Neural progenitor cell (in vitro differentiated cells): ENCODE measurements around the gene GANAB. TPM values are rescaled to one million over a fixed set of nuclear protein-coding genes. Genes with fewer than 3 reads are reported as not detected.

Experiments used
- DNase-seq: peaks from one replicate; pipeline ENCODE4 v3.0.0-alpha.2; 2016; ENCODE audit warnings: low spot score
- H2AFZ ChIP-seq: fragments of 200-600 bp; sonication (generic); replicated peaks from 2 replicates; pipeline ENCODE4 v1.6.1; 2016; ENCODE audit warnings: antibody characterized with exemption
- H3F3A ChIP-seq: fragments of 200-600 bp; sonication (generic); 2 replicates; pipeline ENCODE4 v1.6.1; 2016; ENCODE audit warnings: antibody characterized with exemption, low read depth
- H3K27ac ChIP-seq: fragments of 200-600 bp; sonication (generic); 2 replicates; pipeline ENCODE4 v1.5.1; 2016; ENCODE audit warnings: mild to moderate bottlenecking
- H3K27me3 ChIP-seq: fragments of 200-600 bp; sonication (generic); 2 replicates; pipeline ENCODE4 v1.6.1; 2016; ENCODE audit warnings: mild to moderate bottlenecking, moderate library complexity
- H3K36me3 ChIP-seq: fragments of 200-600 bp; sonication (generic); 2 replicates; pipeline ENCODE4 v1.5.1; 2016
- H3K4me1 ChIP-seq: fragments of 200-600 bp; sonication (generic); 2 replicates; pipeline ENCODE4 v1.6.1; 2016; ENCODE audit warnings: mixed run types
- H3K4me2 ChIP-seq: fragments of 200-600 bp; sonication (generic); 2 replicates; pipeline ENCODE4 v1.6.1; 2016
- H3K4me3 ChIP-seq: fragments of 200-600 bp; sonication (generic); 2 replicates; pipeline ENCODE4 v1.5.1; 2016
- H3K79me2 ChIP-seq: fragments of 200-600 bp; sonication (generic); 2 replicates; pipeline ENCODE4 v1.6.1; 2016; ENCODE audit warnings: low read depth
- H3K9ac ChIP-seq: fragments of 200-600 bp; sonication (generic); 2 replicates; pipeline ENCODE4 v1.6.1; 2016
- H3K9me3 ChIP-seq: fragments of 200-600 bp; sonication (generic); 2 replicates; pipeline ENCODE4 v1.5.1; 2016; ENCODE audit warnings: low read depth
- H4K20me1 ChIP-seq: fragments of 200-600 bp; sonication (generic); 2 replicates; pipeline ENCODE4 v1.6.1; 2016; ENCODE audit warnings: low read depth
- H3K27ac Mint-ChIP-seq: 3 replicates; pipeline ENCODE4 v1.8.0; 2021; ENCODE audit warnings: mixed read lengths
- H3K27me3 Mint-ChIP-seq: 2 replicates; pipeline ENCODE4 v1.8.0; 2022; ENCODE audit warnings: low read depth, mild to moderate bottlenecking, inconsistent platforms, moderate library complexity, mixed read lengths; ENCODE audit not compliant: insufficient read depth
- H3K36me3 Mint-ChIP-seq: 3 replicates; pipeline ENCODE4 v1.8.0; 2021; ENCODE audit warnings: mixed read lengths
- H3K4me1 Mint-ChIP-seq: 3 replicates; pipeline ENCODE4 v1.8.0; 2021; ENCODE audit warnings: mixed read lengths
- H3K4me3 Mint-ChIP-seq: 3 replicates; pipeline ENCODE4 v1.8.0; 2021; ENCODE audit warnings: mild to moderate bottlenecking, moderate library complexity, mixed read lengths
- H3K9me3 Mint-ChIP-seq: 3 replicates; pipeline ENCODE4 v1.8.0; 2020; ENCODE audit warnings: mixed read lengths
- EZH2 ChIP-seq: fragments of 200-600 bp; sonication (generic); IDR thresholded peaks from 2 replicates; pipeline ENCODE4 v1.6.1; 2017; ENCODE audit warnings: antibody characterized with exemption, mild to moderate bottlenecking, moderate library complexity
- EZH2phosphoT487 ChIP-seq: fragments of 200-600 bp; sonication (generic); IDR thresholded peaks from 2 replicates; pipeline ENCODE4 v1.6.1; 2017; ENCODE audit warnings: antibody characterized with exemption
- total RNA-seq: library from RNA; depleted of rRNA; stranded (reverse); fragments of >200 nt; gene quantifications from 2 replicates; pipeline ENCODE4 v1.2.3, GENCODE V29; 2015; ENCODE audit warnings: low replicate concordance
- TF ChIP-seq, protein P1 (sequence below): fragments of 200-600 bp; sonication (generic); IDR thresholded peaks from 2 replicates; pipeline ENCODE4 v1.5.1; 2017; ENCODE audit warnings: antibody characterized with exemption, mild to moderate bottlenecking

Gene GANAB
- total RNA-seq, 1 donor from 2014 or later, result 202 TPM

GRCh38 chr11:62592989-62593421 is 53.4 kb downstream of the GANAB start:
- no peak overlapping the region for H2AFZ ChIP-seq
- no peak for DNase-seq
- Mint-ChIP-seq H3K4me1 (peaks cover 24% of the 10 kb centered on the region), H3K36me3 (peaks cover 23% of the 10 kb centered on the region), H3K27ac (no peak overlapping the region), H3K9me3 (no peaks in the 10 kb centered on the region), H3K27me3 (peaks cover 2% of the 10 kb centered on the region), H3K4me3 (peak overlapping the region; percentile 11)
- no peak for TF ChIP-seq EZH2phosphoT487
- no peak for TF ChIP-seq EZH2
- TF ChIP-seq, protein P1, sequence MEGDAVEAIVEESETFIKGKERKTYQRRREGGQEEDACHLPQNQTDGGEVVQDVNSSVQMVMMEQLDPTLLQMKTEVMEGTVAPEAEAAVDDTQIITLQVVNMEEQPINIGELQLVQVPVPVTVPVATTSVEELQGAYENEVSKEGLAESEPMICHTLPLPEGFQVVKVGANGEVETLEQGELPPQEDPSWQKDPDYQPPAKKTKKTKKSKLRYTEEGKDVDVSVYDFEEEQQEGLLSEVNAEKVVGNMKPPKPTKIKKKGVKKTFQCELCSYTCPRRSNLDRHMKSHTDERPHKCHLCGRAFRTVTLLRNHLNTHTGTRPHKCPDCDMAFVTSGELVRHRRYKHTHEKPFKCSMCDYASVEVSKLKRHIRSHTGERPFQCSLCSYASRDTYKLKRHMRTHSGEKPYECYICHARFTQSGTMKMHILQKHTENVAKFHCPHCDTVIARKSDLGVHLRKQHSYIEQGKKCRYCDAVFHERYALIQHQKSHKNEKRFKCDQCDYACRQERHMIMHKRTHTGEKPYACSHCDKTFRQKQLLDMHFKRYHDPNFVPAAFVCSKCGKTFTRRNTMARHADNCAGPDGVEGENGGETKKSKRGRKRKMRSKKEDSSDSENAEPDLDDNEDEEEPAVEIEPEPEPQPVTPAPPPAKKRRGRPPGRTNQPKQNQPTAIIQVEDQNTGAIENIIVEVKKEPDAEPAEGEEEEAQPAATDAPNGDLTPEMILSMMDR, result no peak
- H3K4me2 ChIP-seq, result no peak overlapping the region
- H3K9ac ChIP-seq, result no peak overlapping the region
- H4K20me1 ChIP-seq, result peaks cover 8% of the 10 kb centered on the region
- H3K36me3 ChIP-seq, result no peaks in the 10 kb centered on the region
- peaks cover 65% of the 10 kb centered on the region for H3F3A ChIP-seq
- no peak overlapping the region for H3K27ac ChIP-seq
- H3K9me3 ChIP-seq, result no peaks in the 10 kb centered on the region
- H3K4me3 ChIP-seq, result no peak overlapping the region
- peaks cover 6% of the 10 kb centered on the region for H3K4me1 ChIP-seq
- H3K27me3 ChIP-seq, result no peaks in the 10 kb centered on the region
- H3K79me2 ChIP-seq, result peaks cover 18% of the 10 kb centered on the region

GRCh38 chr11:62592146-62592815 is 54.1 kb downstream of the GANAB start:
- H3K36me3 ChIP-seq, result no peaks in the 10 kb centered on the region
- H3F3A ChIP-seq, result peaks cover 65% of the 10 kb centered on the region
- H3K9me3 Mint-ChIP-seq, result no peaks in the 10 kb centered on the region
- H3K79me2 ChIP-seq, result peaks cover 17% of the 10 kb centered on the region
- H2AFZ ChIP-seq, result peak overlapping the region; percentile 91
- TF ChIP-seq, protein P1, result peak; percentile 7
- TF ChIP-seq EZH2, result peak; percentile 2
- TF ChIP-seq EZH2phosphoT487, result no peak
- peaks cover 17% of the 10 kb centered on the region for H3K36me3 Mint-ChIP-seq
- H3K4me1 Mint-ChIP-seq, result peaks cover 24% of the 10 kb centered on the region
- H4K20me1 ChIP-seq, result peaks cover 5% of the 10 kb centered on the region
- H3K4me2 ChIP-seq, result peak overlapping the region; percentile 89
- H3K9me3 ChIP-seq, result no peaks in the 10 kb centered on the region
- DNase-seq, result no peak
- H3K9ac ChIP-seq, result no peak overlapping the region
- H3K27me3 Mint-ChIP-seq, result peaks cover 2% of the 10 kb centered on the region
- H3K27ac ChIP-seq, result no peak overlapping the region
- H3K4me3 Mint-ChIP-seq, result peak overlapping the region; percentile 92
- no peaks in the 10 kb centered on the region for H3K27me3 ChIP-seq
- H3K4me3 ChIP-seq, result peak overlapping the region; percentile 59
- H3K27ac Mint-ChIP-seq, result peak overlapping the region; percentile 76
- peaks cover 6% of the 10 kb centered on the region for H3K4me1 ChIP-seq

GRCh38 chr11:62591448-62592145 is 54.8 kb downstream of the GANAB start, which contains the start of gene TUT1:
Gene TUT1, minus strand, starts transcription at chr11:62591523. Its CDS starts 38 bp downstream, at chr11:62591485.
- H3K9ac ChIP-seq, result peak within 1 kb of the TSS; percentile 74
- Mint-ChIP-seq H3K27me3 (peaks cover 2% of the 10 kb centered on the region), H3K27ac (peak within 1 kb of the TSS; percentile 76), H3K9me3 (no peaks in the 10 kb centered on the region), H3K4me1 (peaks cover 24% of the 10 kb centered on the region), H3K36me3 (peaks cover 13% of the 10 kb centered on the region), H3K4me3 (peak within 1 kb of the TSS; percentile 92)
- peaks cover 5% of the 10 kb centered on the region for H4K20me1 ChIP-seq
- peaks cover 6% of the 10 kb centered on the region for H3K4me1 ChIP-seq
- peak within 1 kb of the TSS; percentile 72 for H3K27ac ChIP-seq
- H3K27me3 ChIP-seq, result no peaks in the 10 kb centered on the region
- H3F3A ChIP-seq, result peaks cover 65% of the 10 kb centered on the region
- H2AFZ ChIP-seq, result peak within 1 kb of the TSS; percentile 91
- H3K4me2 ChIP-seq, result peak within 1 kb of the TSS; percentile 89
- H3K9me3 ChIP-seq, result no peaks in the 10 kb centered on the region
- H3K79me2 ChIP-seq, result peaks cover 17% of the 10 kb centered on the region
- no peaks in the 10 kb centered on the region for H3K36me3 ChIP-seq
- TF ChIP-seq, protein P1, result no peak
- TF ChIP-seq EZH2phosphoT487 (peak; percentile 41), EZH2 (peak; percentile 47)
- H3K4me3 ChIP-seq, result peak within 1 kb of the TSS; percentile 84
- DNase-seq, result peak; percentile 100
